Endothelial cell (in vitro differentiated cells): ENCODE data around the gene SNRPE. TPM values are rescaled to one million over a fixed set of nuclear protein-coding genes. Genes with fewer than 3 reads are reported as not detected.

Source experiments
- DNase-seq: peaks from one replicate; pipeline ENCODE4 v3.0.0; 2021; ENCODE audit warnings: low spot score
- H3K27ac Mint-ChIP-seq: one replicate; pipeline ENCODE4 v1.8.0; 2021; ENCODE audit warnings: mixed read lengths, inconsistent platforms; ENCODE audit not compliant: unreplicated experiment
- H3K27me3 Mint-ChIP-seq: one replicate; pipeline ENCODE4 v1.8.0; 2021; ENCODE audit warnings: mild to moderate bottlenecking, moderate library complexity, mixed read lengths, inconsistent platforms; ENCODE audit not compliant: unreplicated experiment
- H3K36me3 Mint-ChIP-seq: one replicate; pipeline ENCODE4 v1.8.0; 2021; ENCODE audit warnings: mild to moderate bottlenecking, low read depth, mixed read lengths, inconsistent platforms; ENCODE audit not compliant: unreplicated experiment
- H3K4me1 Mint-ChIP-seq: one replicate; pipeline ENCODE4 v1.8.0; 2021; ENCODE audit warnings: mild to moderate bottlenecking, mixed read lengths, inconsistent platforms; ENCODE audit not compliant: unreplicated experiment
- H3K4me3 Mint-ChIP-seq: one replicate; pipeline ENCODE4 v1.8.0; 2021; ENCODE audit warnings: mild to moderate bottlenecking, mixed read lengths, inconsistent platforms; ENCODE audit not compliant: unreplicated experiment
- H3K9me3 Mint-ChIP-seq: one replicate; pipeline ENCODE4 v1.8.0; 2021; ENCODE audit warnings: mixed read lengths, inconsistent platforms; ENCODE audit not compliant: unreplicated experiment
- CTCF ChIP-seq: fragments of 200-600 bp; sonication (generic); IDR thresholded peaks from one replicate; pipeline ENCODE4 v1.5.0; 2021; ENCODE audit warnings: antibody characterized with exemption; ENCODE audit not compliant: unreplicated experiment
- total RNA-seq: library from RNA; stranded (reverse); fragmentation: NEBNext Ultra II Directional; extraction: Animal tissue kit (Norgen Biotek cat#: 25700); gene quantifications from one replicate; pipeline ENCODE4 v1.2.1, GENCODE V29; 2021; ENCODE audit not compliant: unreplicated experiment

The SNRPE gene
- total RNA-seq, 1 donor from 2014 or later = 138 TPM

GRCh38 chr1:203858055-203858454, 3.3 kb upstream of the SNRPE start:
- peaks cover 2% of the 10 kb centered on the region for H3K27me3 Mint-ChIP-seq
- H3K36me3 Mint-ChIP-seq = no peaks in the 10 kb centered on the region
- no peak for DNase-seq
- H3K4me3 Mint-ChIP-seq = no peak overlapping the region
- TF ChIP-seq CTCF = no peak
- H3K27ac Mint-ChIP-seq = peak overlapping the region; percentile 67
- H3K4me1 Mint-ChIP-seq = peaks cover 13% of the 10 kb centered on the region
- no peaks in the 10 kb centered on the region for H3K9me3 Mint-ChIP-seq

GRCh38 chr1:203858975-203859374, 2.4 kb upstream of the SNRPE start:
- Mint-ChIP-seq H3K36me3 (no peaks in the 10 kb centered on the region), H3K9me3 (no peaks in the 10 kb centered on the region), H3K27ac (no peak overlapping the region), H3K4me3 (no peak overlapping the region), H3K4me1 (peaks cover 15% of the 10 kb centered on the region), H3K27me3 (peaks cover 2% of the 10 kb centered on the region)
- no peak for DNase-seq
- TF ChIP-seq CTCF = no peak

- no peaks in the 10 kb centered on the region for H3K36me3 Mint-ChIP-seq
- H3K27ac Mint-ChIP-seq = peak overlapping the region; percentile 53
- peaks cover 2% of the 10 kb centered on the region for H3K27me3 Mint-ChIP-seq
- H3K9me3 Mint-ChIP-seq = no peaks in the 10 kb centered on the region
- peak overlapping the region; percentile 62 for H3K4me3 Mint-ChIP-seq
- peaks cover 15% of the 10 kb centered on the region for H3K4me1 Mint-ChIP-seq
- TF ChIP-seq CTCF = no peak
- no peak for DNase-seq
Measured at GRCh38 chr1:203860396-203861025, 888 bp upstream of the SNRPE start.

GRCh38 chr1:203867802-203868201, 6.4 kb downstream of the SNRPE start:
- peaks cover 5% of the 10 kb centered on the region for H3K36me3 Mint-ChIP-seq
- no peak overlapping the region for H3K27ac Mint-ChIP-seq
- no peak overlapping the region for H3K4me3 Mint-ChIP-seq
- no peak for DNase-seq
- no peaks in the 10 kb centered on the region for H3K27me3 Mint-ChIP-seq
- H3K4me1 Mint-ChIP-seq = peaks cover 2% of the 10 kb centered on the region
- no peak for TF ChIP-seq CTCF
- no peaks in the 10 kb centered on the region for H3K9me3 Mint-ChIP-seq

- Mint-ChIP-seq H3K9me3 (no peaks in the 10 kb centered on the region), H3K4me1 (no peaks in the 10 kb centered on the region), H3K27me3 (no peaks in the 10 kb centered on the region), H3K27ac (no peak overlapping the region), H3K4me3 (peak overlapping the region; percentile 16), H3K36me3 (peaks cover 11% of the 10 kb centered on the region)
- no peak for DNase-seq
- TF ChIP-seq CTCF = no peak
Measured at GRCh38 chr1:203870245-203870644, 8.8 kb downstream of the SNRPE start.
